ENCODE results near the gene CCDC34.

CCDC34 gene

DNA sequence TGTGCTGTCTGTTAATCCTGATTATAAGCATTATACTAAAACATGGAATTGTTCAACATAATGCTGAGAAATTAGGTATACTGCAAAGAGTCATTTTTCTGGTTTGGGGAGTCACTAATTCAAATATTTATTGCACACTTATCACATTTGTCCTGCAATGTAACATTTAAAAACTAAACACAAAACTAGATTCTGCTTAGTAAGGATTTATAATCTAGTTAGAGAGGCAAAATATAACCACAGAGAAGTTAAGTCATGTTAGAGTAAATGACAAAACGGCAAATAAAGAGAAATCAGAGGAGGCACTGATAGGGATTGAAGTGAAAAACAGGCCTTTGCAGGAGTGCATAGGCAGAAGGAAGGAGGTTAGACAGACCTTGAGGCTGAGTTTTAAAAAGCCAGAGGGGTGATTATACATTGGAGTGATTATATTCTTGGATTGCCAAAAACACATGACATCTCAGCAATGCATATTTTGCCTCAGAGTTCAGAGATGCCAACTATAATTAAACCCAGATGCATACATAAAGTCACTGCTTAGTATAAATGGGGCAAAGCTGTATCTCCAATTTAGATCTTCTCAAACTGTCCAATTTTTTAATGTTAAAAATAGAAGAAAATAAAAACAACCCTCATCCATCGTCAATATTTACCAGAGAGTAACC, 49.7 kb downstream of the CCDC34 start:
- ATAC-seq (replicated peaks) = no peak
- no peaks in the 10 kb centered on the region for H3K4me1 Mint-ChIP-seq (ENCODE audit: low read depth in 2 of 2)

DNA sequence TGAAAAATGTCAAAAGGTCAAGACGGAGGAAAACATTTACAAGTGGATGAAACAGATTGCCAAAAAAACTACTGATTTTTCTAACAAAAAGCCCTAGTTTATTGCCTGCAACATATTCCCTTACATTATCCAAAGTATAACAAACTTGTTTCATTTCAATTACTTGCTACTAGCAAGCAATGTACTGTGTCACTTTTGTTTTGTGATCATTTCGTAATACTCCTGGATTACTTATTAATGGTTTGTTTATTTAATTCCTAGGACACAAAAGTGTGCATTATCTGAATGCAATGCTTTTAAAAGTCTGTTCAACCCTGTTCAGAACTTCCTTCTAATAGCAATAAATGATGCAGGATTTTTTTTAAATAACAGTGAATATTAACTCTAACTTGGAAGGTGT, 50.9 kb downstream of the CCDC34 start:
- Mint-ChIP-seq H3K9me3 (no peaks in the 10 kb centered on the region), H3K36me3 (ENCODE audit: insufficient read depth) (no peaks in the 10 kb centered on the region), H3K27ac (no peak overlapping the region), H3K4me1 (ENCODE audit: low read depth in 2 of 2) (no peaks in the 10 kb centered on the region), H3K27me3 (peaks cover 0 to 13% of the 10 kb centered on the region in 2 donors), H3K4me3 (no peak overlapping the region)
- ATAC-seq (replicated peaks) = no peak
- DNase-seq = no peak

More for the DNA sequence above, 49.7 kb downstream of the CCDC34 start:
- Mint-ChIP-seq H3K36me3 (ENCODE audit: insufficient read depth) (no peaks in the 10 kb centered on the region), H3K27me3 (peaks cover 0 to 5% of the 10 kb centered on the region in 2 donors), H3K27ac (no peak overlapping the region), H3K9me3 (no peaks in the 10 kb centered on the region), H3K4me3 (no peak overlapping the region)
- no peak for DNase-seq

DNA sequence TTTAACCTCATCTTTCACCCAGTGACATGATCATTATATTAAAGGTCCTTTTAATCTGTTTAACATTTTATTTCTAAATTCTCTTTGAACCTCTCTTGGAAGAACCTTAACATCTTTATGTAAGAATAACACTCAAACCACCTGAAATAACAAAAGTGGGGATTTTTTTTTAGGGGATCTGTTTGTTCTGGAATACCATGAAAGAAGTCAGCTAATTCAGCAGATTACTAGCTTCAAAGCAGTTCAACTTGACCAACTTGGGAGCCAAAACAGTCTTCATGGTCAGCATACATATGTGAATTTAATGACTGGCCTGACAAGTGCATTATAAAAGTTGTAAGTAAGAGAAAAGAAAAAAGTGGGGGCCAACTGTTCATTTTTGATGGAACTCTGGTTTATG, 52.3 kb downstream of the CCDC34 start:
- no peak overlapping the region for H3K27ac Mint-ChIP-seq
- peaks cover 0 to 13% of the 10 kb centered on the region in 2 donors for H3K27me3 Mint-ChIP-seq
- H3K36me3 Mint-ChIP-seq (ENCODE audit: insufficient read depth) = no peaks in the 10 kb centered on the region
- H3K4me3 Mint-ChIP-seq = no peak overlapping the region
- no peaks in the 10 kb centered on the region for H3K4me1 Mint-ChIP-seq (ENCODE audit: low read depth in 2 of 2)
- DNase-seq (no peak), ATAC-seq (replicated peaks) (no peak)
- H3K9me3 Mint-ChIP-seq = no peaks in the 10 kb centered on the region

DNA sequence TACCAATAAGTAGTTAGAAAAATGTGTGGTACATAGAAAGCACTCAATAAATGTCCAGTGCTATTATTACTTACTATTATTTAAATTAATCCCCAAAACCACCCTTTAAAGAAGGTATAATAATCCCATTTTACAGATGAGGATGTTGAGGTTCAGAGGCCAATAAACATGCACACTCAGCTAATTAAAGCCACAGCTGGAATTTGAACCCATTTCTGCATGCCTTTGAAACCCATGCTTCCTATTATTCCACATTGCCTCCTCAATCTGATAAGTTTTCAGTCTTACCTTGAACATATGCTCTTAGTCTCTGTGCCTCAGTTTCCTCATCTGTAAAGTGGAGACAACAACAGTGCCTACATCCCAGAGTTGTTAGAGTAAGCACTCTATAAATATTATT, 52.8 kb downstream of the CCDC34 start:
- no peak overlapping the region for H3K27ac Mint-ChIP-seq
- H3K4me1 Mint-ChIP-seq (ENCODE audit: low read depth in 2 of 2) = no peaks in the 10 kb centered on the region
- no peak overlapping the region for H3K4me3 Mint-ChIP-seq
- H3K27me3 Mint-ChIP-seq = peaks cover 0 to 13% of the 10 kb centered on the region in 2 donors
- no peaks in the 10 kb centered on the region for H3K9me3 Mint-ChIP-seq
- DNase-seq (no peak), ATAC-seq (replicated peaks) (no peak)
- no peaks in the 10 kb centered on the region for H3K36me3 Mint-ChIP-seq (ENCODE audit: insufficient read depth)

DNA sequence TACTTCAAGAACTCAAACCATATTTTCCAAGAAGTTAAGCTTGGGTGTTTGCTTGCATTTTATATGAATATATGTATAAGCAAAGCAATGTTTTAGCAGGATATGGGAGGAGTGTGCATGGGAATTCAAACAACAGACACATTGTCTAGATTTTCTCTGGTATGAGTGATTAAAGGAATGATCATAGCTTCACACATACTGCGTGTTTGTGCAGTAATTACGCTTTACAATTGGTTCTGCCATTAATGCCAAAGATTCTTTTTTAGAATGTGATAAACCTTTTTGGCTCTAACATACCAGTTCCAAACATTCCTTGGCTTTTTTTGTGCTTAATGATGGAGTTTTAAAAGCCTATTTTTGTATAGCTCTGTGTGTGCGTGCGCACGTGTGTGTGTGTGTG, 54.0 kb downstream of the CCDC34 start:
- H3K4me1 Mint-ChIP-seq (ENCODE audit: low read depth in 2 of 2) = no peaks in the 10 kb centered on the region
- H3K4me3 Mint-ChIP-seq = no peak overlapping the region
- H3K9me3 Mint-ChIP-seq = no peaks in the 10 kb centered on the region
- no peak for ATAC-seq (replicated peaks)
- H3K36me3 Mint-ChIP-seq (ENCODE audit: insufficient read depth) = no peaks in the 10 kb centered on the region
- no peak for DNase-seq
- no peak overlapping the region for H3K27ac Mint-ChIP-seq
- peaks cover 0 to 8% of the 10 kb centered on the region in 2 donors for H3K27me3 Mint-ChIP-seq

DNA sequence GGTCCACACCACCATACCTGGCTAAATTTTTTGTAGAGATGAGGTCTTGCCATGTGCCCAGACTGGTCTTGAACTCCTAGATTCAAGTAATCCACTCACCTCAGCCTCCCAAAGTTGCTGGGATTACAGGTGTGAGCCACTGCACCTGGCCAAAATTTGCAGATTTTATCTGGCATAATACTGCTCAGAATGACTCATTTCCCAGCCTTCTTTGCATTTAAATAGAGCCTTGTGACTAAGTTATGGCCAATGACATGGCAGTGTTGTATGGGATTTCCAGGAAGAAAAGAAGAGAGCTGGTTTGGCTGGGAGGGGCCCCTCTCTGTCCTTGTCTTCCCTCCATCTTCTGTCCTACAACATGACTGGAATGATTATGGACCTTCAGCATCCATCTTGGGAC, 55.8 kb downstream of the CCDC34 start:
- Mint-ChIP-seq H3K9me3 (no peaks in the 10 kb centered on the region), H3K4me1 (ENCODE audit: low read depth in 2 of 2) (no peaks in the 10 kb centered on the region), H3K27ac (no peak overlapping the region)

DNA sequence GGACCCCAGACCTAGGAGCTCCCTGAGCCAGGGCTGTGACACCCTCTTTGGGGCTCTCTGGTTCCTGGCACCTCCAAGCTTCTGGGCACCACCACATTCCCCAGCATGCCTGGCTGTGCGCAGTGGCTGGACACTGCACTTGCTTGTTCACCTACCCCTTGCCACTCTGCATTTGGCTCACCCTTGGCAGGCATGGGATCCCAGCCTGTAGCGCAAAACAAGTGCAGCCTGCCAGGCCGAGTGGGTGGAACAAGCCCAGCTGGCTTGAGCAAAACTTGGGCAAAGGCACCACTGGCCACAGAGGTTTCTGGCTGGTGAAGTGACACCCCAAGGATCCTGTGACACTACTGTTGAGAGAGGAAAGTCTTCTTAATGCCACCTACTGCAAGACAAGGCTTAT, 57.3 kb downstream of the CCDC34 start:
- peaks cover 0 to 8% of the 10 kb centered on the region in 2 donors for H3K27me3 Mint-ChIP-seq
- no peak for ATAC-seq (replicated peaks)

More for the DNA sequence above, 55.8 kb downstream of the CCDC34 start:
- ATAC-seq (replicated peaks) (no peak), DNase-seq (no peak)
- H3K4me3 Mint-ChIP-seq = no peak overlapping the region
- H3K27me3 Mint-ChIP-seq = peaks cover 0 to 8% of the 10 kb centered on the region in 2 donors
- H3K36me3 Mint-ChIP-seq (ENCODE audit: insufficient read depth) = no peaks in the 10 kb centered on the region

DNA sequence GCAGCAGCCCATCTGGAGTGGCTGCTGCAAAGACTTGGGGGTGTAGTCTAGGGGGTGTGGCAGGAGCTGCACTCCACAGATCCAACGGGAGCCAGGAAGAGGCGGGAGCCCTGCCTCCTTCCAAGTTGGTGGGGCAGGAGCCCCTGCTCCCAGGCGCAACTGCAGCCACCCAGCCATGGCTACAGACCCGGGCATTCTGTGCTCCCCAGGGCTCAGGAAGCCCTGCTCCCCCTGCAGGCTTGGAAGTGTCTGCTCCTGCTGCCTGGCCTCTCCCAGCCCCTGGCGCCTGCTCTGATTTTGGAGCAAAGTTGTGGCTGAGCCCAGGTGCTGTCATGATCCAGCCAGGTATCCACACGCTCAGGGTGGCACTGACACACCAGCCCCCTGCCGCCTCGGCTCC, 58.5 kb downstream of the CCDC34 start:
- no peak for DNase-seq
- no peak overlapping the region for H3K27ac Mint-ChIP-seq
- peaks cover 0 to 8% of the 10 kb centered on the region in 2 donors for H3K27me3 Mint-ChIP-seq
- no peaks in the 10 kb centered on the region for H3K36me3 Mint-ChIP-seq (ENCODE audit: insufficient read depth)
- ATAC-seq (replicated peaks) = no peak
- H3K4me3 Mint-ChIP-seq = no peak overlapping the region
- H3K9me3 Mint-ChIP-seq = no peaks in the 10 kb centered on the region
- no peaks in the 10 kb centered on the region for H3K4me1 Mint-ChIP-seq (ENCODE audit: low read depth in 2 of 2)

More for the DNA sequence above, 57.3 kb downstream of the CCDC34 start:
- DNase-seq = no peak
- Mint-ChIP-seq H3K9me3 (no peaks in the 10 kb centered on the region), H3K4me1 (ENCODE audit: low read depth in 2 of 2) (no peaks in the 10 kb centered on the region), H3K36me3 (ENCODE audit: insufficient read depth) (no peaks in the 10 kb centered on the region), H3K27ac (no peak overlapping the region), H3K4me3 (no peak overlapping the region)

DNA sequence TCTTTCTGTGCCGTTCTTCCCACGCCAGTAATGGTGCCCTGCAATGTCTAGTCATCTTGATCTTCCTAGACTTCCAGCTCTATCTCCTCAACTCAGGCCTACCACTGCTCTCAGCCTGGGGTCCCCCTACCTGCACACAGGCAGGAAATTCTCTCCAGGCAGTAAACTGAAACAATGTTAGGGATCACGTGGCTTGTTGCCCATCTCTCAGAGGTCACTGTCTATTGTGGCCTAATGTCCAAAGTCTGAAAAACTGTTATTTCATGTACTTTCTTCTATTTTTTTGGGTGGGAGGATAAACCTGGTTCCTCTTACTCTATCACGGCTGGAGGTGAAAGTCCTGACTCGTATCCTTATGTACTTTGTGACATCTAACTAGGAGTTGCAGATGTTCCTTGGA, 59.1 kb downstream of the CCDC34 start:
- ATAC-seq (replicated peaks) = no peak
- Mint-ChIP-seq H3K4me3 (no peak overlapping the region), H3K27me3 (peaks cover 0 to 8% of the 10 kb centered on the region in 2 donors), H3K27ac (no peak overlapping the region), H3K36me3 (ENCODE audit: insufficient read depth) (no peaks in the 10 kb centered on the region), H3K4me1 (ENCODE audit: low read depth in 2 of 2) (no peaks in the 10 kb centered on the region), H3K9me3 (no peaks in the 10 kb centered on the region)
- DNase-seq = no peak

DNA sequence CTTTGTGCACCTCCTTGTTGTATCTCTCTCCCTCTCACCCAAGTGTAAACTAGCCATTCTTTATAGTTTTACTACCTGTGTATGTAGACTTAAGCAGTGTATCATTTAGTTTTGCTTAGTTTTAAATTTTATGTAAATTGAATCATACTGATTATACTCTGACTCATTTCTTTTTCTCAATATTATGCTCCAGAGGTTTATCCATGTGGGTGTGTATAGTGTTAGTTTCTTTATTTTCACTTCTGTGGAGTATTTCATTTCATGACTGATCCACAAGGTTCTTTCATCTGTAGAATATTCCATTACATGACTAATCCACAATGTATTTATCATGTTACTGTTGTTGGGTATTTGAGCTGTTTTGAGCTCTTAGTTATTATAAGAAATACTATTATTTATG, 62.0 kb downstream of the CCDC34 start:
- DNase-seq = no peak
- Mint-ChIP-seq H3K4me3 (no peak overlapping the region), H3K36me3 (ENCODE audit: insufficient read depth) (no peaks in the 10 kb centered on the region), H3K4me1 (ENCODE audit: low read depth in 2 of 2) (no peaks in the 10 kb centered on the region), H3K27me3 (no peaks in the 10 kb centered on the region), H3K27ac (no peak overlapping the region), H3K9me3 (no peaks in the 10 kb centered on the region)
- no peak for ATAC-seq (replicated peaks)

DNA sequence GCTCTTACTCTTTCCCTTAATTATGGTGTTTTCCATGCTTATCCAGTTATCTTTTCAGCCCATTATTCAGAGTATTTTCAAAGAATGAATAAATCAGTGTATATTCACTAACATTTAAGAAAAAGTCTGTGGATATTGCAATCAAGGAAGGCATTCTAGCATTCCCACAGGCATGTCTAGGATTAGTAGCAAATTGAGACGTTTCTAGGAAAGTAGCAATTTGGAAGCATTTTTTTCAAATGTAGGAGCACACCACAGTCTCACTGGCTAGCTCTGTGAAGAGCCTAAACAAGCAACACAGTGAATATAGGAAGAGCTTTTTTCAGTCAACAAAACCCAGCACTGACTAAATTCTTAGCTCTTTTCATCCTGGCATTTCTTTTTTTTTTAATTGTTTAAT, 65.4 kb downstream of the CCDC34 start:
- Mint-ChIP-seq H3K27ac (no peak overlapping the region), H3K4me1 (ENCODE audit: low read depth in 2 of 2) (no peaks in the 10 kb centered on the region), H3K36me3 (ENCODE audit: insufficient read depth) (no peaks in the 10 kb centered on the region), H3K4me3 (no peak overlapping the region), H3K9me3 (peaks cover 0 to 5% of the 10 kb centered on the region in 2 donors), H3K27me3 (peaks cover 0 to 7% of the 10 kb centered on the region in 2 donors)
- DNase-seq = no peak
- no peak for ATAC-seq (replicated peaks)

DNA sequence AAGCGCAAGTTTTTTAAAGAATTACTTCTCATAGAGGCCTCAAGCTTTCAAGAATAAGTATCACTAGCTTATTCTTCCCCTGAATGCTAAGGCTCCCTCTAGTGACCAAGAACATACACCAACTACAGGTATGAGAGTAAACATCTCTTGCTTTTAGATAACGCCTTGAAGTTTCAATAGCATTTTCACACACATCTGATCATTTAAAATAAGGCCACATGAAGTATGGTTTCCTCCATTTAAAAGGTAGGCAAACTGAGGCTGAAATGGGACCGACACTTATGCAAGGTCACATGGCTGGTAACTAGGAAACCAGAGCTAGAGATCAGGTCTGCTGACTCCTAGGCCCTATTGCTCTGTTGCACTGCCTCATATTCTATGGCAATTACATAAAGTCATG, 66.5 kb downstream of the CCDC34 start:
- Mint-ChIP-seq H3K4me1 (ENCODE audit: low read depth in 2 of 2) (no peaks in the 10 kb centered on the region), H3K27me3 (peaks cover 0 to 10% of the 10 kb centered on the region in 2 donors), H3K4me3 (no peak overlapping the region), H3K9me3 (peaks cover 4 to 6% of the 10 kb centered on the region in 2 donors), H3K36me3 (ENCODE audit: insufficient read depth) (no peaks in the 10 kb centered on the region), H3K27ac (no peak overlapping the region)
- ATAC-seq (replicated peaks) (no peak), DNase-seq (no peak)

DNA sequence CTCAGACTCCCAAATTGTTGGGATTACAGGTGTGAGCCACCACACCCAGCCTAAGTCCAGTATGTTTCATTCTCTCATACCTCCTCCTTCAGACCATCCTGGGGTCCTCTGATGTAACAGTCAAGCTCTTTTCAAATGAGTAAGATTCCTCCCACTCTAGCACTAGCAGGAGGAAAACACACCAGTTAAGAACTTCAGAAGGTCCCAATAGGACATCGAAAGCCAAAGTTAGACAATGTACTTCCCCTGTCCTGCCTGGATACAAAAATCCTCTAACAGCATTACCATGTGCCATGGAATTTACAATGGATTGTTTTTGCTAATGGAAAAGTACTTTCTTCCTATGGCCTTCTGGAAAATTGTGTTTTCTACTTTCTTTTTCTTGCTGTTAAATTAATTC, 67.1 kb downstream of the CCDC34 start:
- Mint-ChIP-seq H3K9me3 (peaks cover 4 to 6% of the 10 kb centered on the region in 2 donors), H3K27me3 (peaks cover 0 to 13% of the 10 kb centered on the region in 2 donors)

DNA sequence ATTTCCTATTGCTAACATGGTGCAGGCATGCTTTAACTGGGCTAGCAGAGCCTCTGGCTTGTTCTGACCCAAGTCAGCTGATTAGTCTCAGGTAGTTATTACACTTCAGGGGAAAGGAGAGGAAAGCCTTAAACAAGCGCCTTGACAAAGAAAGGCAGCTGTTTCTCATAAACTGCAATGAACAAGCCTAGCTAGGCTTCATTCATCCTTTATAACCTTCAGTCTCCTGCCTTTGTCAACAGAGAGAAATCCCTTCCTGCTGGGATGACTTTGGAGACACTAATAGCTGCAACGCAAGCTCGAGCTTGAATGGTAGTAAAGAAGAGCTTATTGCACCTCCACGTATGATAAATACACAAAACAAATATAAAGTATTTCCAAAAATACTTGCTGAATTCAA, 68.4 kb downstream of the CCDC34 start:
- Mint-ChIP-seq H3K4me3 (no peak overlapping the region), H3K36me3 (ENCODE audit: insufficient read depth) (no peaks in the 10 kb centered on the region), H3K27ac (no peak overlapping the region)

More for the DNA sequence above, 67.1 kb downstream of the CCDC34 start:
- Mint-ChIP-seq H3K27ac (no peak overlapping the region), H3K36me3 (ENCODE audit: insufficient read depth) (no peaks in the 10 kb centered on the region), H3K4me1 (ENCODE audit: low read depth in 2 of 2) (no peaks in the 10 kb centered on the region), H3K4me3 (no peak overlapping the region)
- no peak for DNase-seq
- no peak for ATAC-seq (replicated peaks)

More for the DNA sequence above, 68.4 kb downstream of the CCDC34 start:
- ATAC-seq (replicated peaks) (no peak), DNase-seq (no peak)
- Mint-ChIP-seq H3K9me3 (peaks cover 4 to 11% of the 10 kb centered on the region in 2 donors), H3K27me3 (peaks cover 0 to 26% of the 10 kb centered on the region in 2 donors), H3K4me1 (ENCODE audit: low read depth in 2 of 2) (no peaks in the 10 kb centered on the region)

All from effector memory CD8-positive, alpha-beta T cell (primary cell).